ENCODE results near the gene HSDL2.

The HSDL2 gene

DNA sequence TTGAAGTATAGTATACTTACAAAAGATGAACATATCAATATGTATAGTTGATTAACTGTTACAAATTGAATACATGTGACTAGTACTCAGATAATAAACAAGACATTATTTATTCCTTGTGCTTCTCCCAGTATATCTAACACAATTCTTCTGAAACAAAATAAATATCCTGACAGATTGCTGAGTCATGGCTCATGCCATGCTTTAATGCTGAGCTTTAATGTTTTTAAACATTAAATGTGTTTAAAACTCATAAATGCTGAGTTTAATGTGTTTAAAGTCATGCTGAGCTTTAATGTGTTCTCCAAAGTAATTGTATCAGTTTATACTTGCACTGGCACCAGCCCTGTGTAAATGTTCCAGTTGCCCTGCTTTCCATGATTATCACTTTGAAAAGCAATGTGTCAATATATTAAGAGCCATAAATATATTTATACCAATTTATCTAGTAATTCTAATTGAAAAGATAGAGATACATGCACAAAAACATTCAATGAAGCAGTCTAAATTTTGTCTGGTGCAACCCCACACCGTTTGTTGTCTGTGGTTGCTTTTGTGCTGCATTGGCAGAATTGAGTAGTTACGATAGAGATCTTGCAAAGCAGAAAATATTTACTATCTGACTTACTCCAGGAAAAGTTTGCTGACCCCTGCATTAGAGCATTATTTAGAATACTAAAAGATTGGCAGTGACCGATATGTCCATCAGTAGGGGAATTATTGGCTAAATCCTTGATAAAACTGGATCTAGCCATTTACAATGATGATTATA, 122.5 kb downstream of the HSDL2 start:
- TF ChIP-seq, protein P1, sequence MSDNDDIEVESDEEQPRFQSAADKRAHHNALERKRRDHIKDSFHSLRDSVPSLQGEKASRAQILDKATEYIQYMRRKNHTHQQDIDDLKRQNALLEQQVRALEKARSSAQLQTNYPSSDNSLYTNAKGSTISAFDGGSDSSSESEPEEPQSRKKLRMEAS (IDR thresholded peaks at IDR 0.05; ENCODE audit: low read depth, low read length), result no peak
- TF ChIP-seq, protein P2, sequence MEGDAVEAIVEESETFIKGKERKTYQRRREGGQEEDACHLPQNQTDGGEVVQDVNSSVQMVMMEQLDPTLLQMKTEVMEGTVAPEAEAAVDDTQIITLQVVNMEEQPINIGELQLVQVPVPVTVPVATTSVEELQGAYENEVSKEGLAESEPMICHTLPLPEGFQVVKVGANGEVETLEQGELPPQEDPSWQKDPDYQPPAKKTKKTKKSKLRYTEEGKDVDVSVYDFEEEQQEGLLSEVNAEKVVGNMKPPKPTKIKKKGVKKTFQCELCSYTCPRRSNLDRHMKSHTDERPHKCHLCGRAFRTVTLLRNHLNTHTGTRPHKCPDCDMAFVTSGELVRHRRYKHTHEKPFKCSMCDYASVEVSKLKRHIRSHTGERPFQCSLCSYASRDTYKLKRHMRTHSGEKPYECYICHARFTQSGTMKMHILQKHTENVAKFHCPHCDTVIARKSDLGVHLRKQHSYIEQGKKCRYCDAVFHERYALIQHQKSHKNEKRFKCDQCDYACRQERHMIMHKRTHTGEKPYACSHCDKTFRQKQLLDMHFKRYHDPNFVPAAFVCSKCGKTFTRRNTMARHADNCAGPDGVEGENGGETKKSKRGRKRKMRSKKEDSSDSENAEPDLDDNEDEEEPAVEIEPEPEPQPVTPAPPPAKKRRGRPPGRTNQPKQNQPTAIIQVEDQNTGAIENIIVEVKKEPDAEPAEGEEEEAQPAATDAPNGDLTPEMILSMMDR (IDR thresholded peaks at IDR 0.05; ENCODE audit: low read depth, low read length), result no peak
- TF ChIP-seq POLR2A (IDR thresholded peaks at IDR 0.05; ENCODE audit: extremely low read depth, insufficient read length), result no peak
- no peak for TF ChIP-seq MYC (IDR thresholded peaks at IDR 0.05; ENCODE audit: low read depth, low read length)
- DNase-seq (ENCODE audit: low read depth), result no peak
- H3K4me3 ChIP-seq (ENCODE audit: low read depth, low read length), result no peak overlapping the region

DNA sequence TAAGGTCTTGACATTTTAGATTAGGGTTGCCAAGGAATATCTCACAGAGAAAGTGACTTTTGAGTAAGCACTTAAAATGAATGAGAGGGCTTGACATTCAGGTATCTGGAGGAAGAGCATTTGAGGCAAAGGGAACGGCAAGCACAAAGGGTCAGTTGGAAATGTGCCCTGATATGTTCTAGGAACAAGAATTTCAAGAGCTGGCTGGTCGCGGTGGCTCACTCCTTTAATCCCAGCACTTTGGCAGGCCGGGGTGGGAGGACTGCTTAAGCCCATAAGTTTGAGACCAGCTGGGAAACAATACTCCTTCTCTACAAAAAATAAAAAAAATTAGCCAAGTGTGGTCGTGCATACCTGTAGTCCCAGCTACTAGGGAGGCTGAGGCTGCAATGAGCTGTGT, 123.3 kb downstream of the HSDL2 start:
- TF ChIP-seq, protein P1 (IDR thresholded peaks at IDR 0.05; ENCODE audit: low read depth, low read length), result no peak
- no peak for TF ChIP-seq POLR2A (IDR thresholded peaks at IDR 0.05; ENCODE audit: extremely low read depth, insufficient read length)
- TF ChIP-seq, protein P2 (IDR thresholded peaks at IDR 0.05; ENCODE audit: low read depth, low read length), result no peak
- TF ChIP-seq MYC (IDR thresholded peaks at IDR 0.05; ENCODE audit: low read depth, low read length), result no peak
- no peak for DNase-seq (ENCODE audit: low read depth)
- no peak overlapping the region for H3K4me3 ChIP-seq (ENCODE audit: low read depth, low read length)

DNA sequence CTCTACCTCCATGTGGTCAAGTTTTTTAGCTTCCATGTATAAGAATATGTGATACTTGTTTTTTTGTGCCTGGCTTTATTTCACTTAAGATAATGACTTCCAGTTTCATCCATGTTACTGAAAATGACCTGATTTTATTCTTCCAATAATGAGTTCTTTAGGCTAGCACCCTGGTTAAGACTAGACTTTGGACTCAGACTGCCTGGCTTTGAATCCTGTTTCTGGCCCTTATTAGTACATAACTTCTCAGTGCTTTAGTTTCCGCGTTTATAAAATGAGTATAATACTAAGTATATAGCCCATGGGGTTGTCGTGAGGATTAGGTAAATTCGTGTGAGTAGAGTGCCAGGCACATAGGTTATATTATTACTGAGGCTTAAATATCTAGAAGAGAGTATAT, 125.2 kb downstream of the HSDL2 start:
- TF ChIP-seq POLR2A (IDR thresholded peaks at IDR 0.05; ENCODE audit: extremely low read depth, insufficient read length), result no peak
- TF ChIP-seq MYC (IDR thresholded peaks at IDR 0.05; ENCODE audit: low read depth, low read length), result no peak
- TF ChIP-seq, protein P2 (IDR thresholded peaks at IDR 0.05; ENCODE audit: low read depth, low read length), result no peak
- TF ChIP-seq, protein P1 (IDR thresholded peaks at IDR 0.05; ENCODE audit: low read depth, low read length), result no peak
- no peak overlapping the region for H3K4me3 ChIP-seq (ENCODE audit: low read depth, low read length)
- no peak for DNase-seq (ENCODE audit: low read depth)

DNA sequence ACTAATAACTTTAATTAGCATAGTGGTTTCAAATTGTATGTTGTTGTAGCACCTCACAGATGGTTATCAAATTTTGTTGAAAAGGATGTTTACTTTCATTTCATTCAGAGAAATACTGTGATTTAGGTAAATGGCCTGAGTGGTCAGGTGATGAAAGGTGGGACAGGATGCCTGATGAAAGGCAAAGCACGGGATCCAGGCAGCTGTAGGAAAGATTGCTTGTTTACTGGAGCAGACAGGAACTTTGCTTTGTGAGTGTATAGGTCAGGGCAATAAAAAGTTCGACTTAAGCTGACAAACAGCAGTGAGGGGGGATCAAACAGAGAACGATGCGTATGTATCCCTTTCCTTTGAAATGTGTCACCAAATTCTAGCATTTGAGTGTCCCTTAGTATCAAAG, 125.7 kb downstream of the HSDL2 start:
- DNase-seq (ENCODE audit: low read depth), result no peak
- H3K4me3 ChIP-seq (ENCODE audit: low read depth, low read length), result no peak overlapping the region
- TF ChIP-seq MYC (IDR thresholded peaks at IDR 0.05; ENCODE audit: low read depth, low read length) (no peak), POLR2A (IDR thresholded peaks at IDR 0.05; ENCODE audit: extremely low read depth, insufficient read length) (no peak)
- TF ChIP-seq, protein P2 (IDR thresholded peaks at IDR 0.05; ENCODE audit: low read depth, low read length), result no peak
- TF ChIP-seq, protein P1 (IDR thresholded peaks at IDR 0.05; ENCODE audit: low read depth, low read length), result no peak

DNA sequence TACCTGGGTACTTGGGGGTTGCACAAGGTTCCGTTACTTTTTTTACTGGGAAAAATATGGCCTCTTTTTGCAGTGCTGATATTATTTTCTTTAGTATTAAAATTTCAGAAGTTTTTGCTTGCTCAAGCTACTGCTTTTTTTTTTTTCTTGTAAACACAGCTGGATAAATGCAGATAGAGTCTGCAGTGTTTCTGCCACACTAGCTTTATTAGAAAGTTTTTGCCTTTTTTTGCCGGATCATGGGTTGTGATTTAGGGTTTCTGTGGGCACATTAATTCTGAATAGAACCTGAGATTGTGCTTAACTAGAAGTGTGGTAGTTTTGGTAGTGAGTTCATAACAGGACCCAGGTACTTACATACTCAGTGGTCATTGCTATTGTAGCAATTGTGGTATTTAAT, 126.7 kb downstream of the HSDL2 start:
- TF ChIP-seq, protein P1 (IDR thresholded peaks at IDR 0.05; ENCODE audit: low read depth, low read length), result no peak
- TF ChIP-seq POLR2A (IDR thresholded peaks at IDR 0.05; ENCODE audit: extremely low read depth, insufficient read length) (no peak), MYC (IDR thresholded peaks at IDR 0.05; ENCODE audit: low read depth, low read length) (no peak)
- TF ChIP-seq, protein P2 (IDR thresholded peaks at IDR 0.05; ENCODE audit: low read depth, low read length), result no peak
- no peak for DNase-seq (ENCODE audit: low read depth)
- no peak overlapping the region for H3K4me3 ChIP-seq (ENCODE audit: low read depth, low read length)

All from NB4 (cell line).